Psoas muscle (tissue), 8 donors: ENCODE results near the gene GJA4. TPM values are rescaled to one million over a fixed set of nuclear protein-coding genes. Genes with fewer than 3 reads are reported as not detected.

Source experiments
- ATAC-seq, 4 donors: fragments of 200-7000 bp; cut with Tn5 transposase; one replicate each; pipeline ENCODE4 v1.9.1; 2020; ENCODE audit warnings: moderate library complexity in 3 of 4, mild to moderate bottlenecking in 2 of 4
- DNase-seq, 2 donors: peaks; one replicate each; pipeline ENCODE4 v3.0.0-alpha.2; 2020
- H3K27ac ChIP-seq: fragments of 200-600 bp; one replicate; pipeline ENCODE4 v1.8.0; 2022
- H3K27me3 ChIP-seq, 3 donors: fragments of 200-600 bp in 1 of 3; one replicate each; pipeline versions ENCODE4 v1.6.1 to v1.8.0; 2013 to 2022; ENCODE audit warnings: low read length in 2 of 3, mild to moderate bottlenecking in 2 of 3, moderate library complexity in 1 of 3; ENCODE audit not compliant: insufficient read depth in 3 of 3
- H3K36me3 ChIP-seq, 2 donors: fragments of 200-600 bp in 1 of 2; one replicate each; pipeline versions ENCODE4 v1.6.1 to v1.8.0; 2013 to 2022; ENCODE audit warnings: low read depth in 1 of 2, mild to moderate bottlenecking in 1 of 2, moderate library complexity in 1 of 2; ENCODE audit not compliant: insufficient read depth in 1 of 2
- H3K4me1 ChIP-seq: fragments of 200-600 bp; one replicate; pipeline ENCODE4 v1.8.0; 2022
- H3K4me3 ChIP-seq: fragments of 200-600 bp; one replicate; pipeline ENCODE4 v1.8.0; 2022; ENCODE audit warnings: mild to moderate bottlenecking
- H3K9me3 ChIP-seq: fragments of 200-600 bp; one replicate; pipeline ENCODE4 v1.8.0; 2022
- CTCF ChIP-seq: fragments of 200-600 bp; IDR thresholded peaks from one replicate; pipeline ENCODE4 v1.8.0; 2022; ENCODE audit warnings: antibody characterized with exemption
- WGBS, 3 donors: extraction: QIAGEN DNeasy Blood & Tissue Kit; methylation state at CpG; one replicate each; pipeline versions ENCODE4 v1.1.6 to v1.1.7; 2013; 5-methylcytosine and 5-hydroxymethylcytosine counted together
- intact Hi-C, 2 donors: fragments of 100-400 bp; cut with DNase I; formaldehyde crosslinking; loops; one replicate each; pipeline versions ENCODE4 v1.11.0 to v1.14.2; 2022
- polyA plus RNA-seq, 3 donors: library from polyadenylated mRNA; stranded (reverse); fragments of 200-250 nt; gene quantifications; one replicate each; pipeline ENCODE4 v1.2.3, GENCODE V29; 2013
- total RNA-seq, 4 donors: library from RNA; stranded (reverse); fragmentation: NEBNext Ultra II Directional in 2 of 4; extraction: Animal tissue kit (Norgen Biotek cat#: 25700) in 2 of 4; gene quantifications; one replicate each; pipeline versions ENCODE4 v1.2.1 to v1.2.4, GENCODE V29; 2021 to 2023
- donor health status: healthy with polysubstance abuse.
- donor health status: DM: no; HTN: no; CAD: no; lungs with moderate emphysema.
- donor health status: Bipolar disorder and iron deficiency.
- donor health status: healthy.
- donor health status: DM: yes; HTN: yes; CAD: no.
- donor health status: DM: no; HTN: no; CAD: no.
- donor health status: DM: no; HTN: no; CAD: no.
- donor health status: DM: yes; HTN: yes; CAD: no.

The GJA4 gene
- total and polyA plus RNA-seq, 7 donors = 9.1 to 19.7 (median 11.6) TPM

GRCh38 chr1:34753163-34753562 lies 39.6 kb upstream of the GJA4 start:
- no peak overlapping the region for H3K27ac ChIP-seq
- no peak for ATAC-seq
- WGBS, 3 donors = 70 to 75% (median 72%) methylated on average over 3 of the region's 3 CpGs
- H3K4me1 ChIP-seq = no peaks in the 10 kb centered on the region
- TF ChIP-seq CTCF = no peak
- no peaks in the 10 kb centered on the region for H3K27me3 ChIP-seq
- no peak overlapping the region for H3K4me3 ChIP-seq
- no peak for DNase-seq
- H3K36me3 ChIP-seq = no peaks in the 10 kb centered on the region
- no peaks in the 10 kb centered on the region for H3K9me3 ChIP-seq
- intact Hi-C loops = no loop called here

DNA sequence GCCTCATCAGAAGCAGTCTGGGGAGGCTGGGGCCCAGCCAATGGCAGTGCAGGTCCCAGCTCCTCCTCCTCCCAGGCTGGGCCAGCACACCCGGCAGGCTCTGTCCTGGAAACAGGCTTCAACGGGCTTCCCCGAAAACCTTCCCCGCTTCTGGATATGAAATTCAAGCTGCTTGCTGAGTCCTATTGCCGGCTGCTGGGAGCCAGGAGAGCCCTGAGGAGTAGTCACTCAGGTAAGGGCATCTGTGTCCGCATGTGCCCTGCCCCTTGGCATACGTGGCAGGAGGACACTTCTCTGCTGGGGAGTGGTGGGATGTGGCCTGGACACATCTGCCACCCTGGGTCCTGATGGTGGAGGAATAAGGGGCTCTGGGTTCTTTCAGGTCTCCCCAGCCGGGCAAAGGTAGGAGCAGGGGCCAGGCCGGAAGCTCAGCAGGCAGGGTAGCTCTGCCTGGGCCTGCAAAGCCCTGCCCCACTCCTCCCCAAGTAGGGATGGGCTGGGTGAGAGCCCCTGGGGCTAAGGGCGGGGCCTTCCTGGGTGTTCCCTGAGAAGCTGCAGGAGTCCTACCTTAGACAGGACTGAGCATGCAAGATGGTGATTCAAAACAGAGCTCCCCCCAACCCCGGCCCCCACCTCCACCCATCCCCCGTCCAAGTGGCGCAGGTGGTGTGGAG lies 37.7 kb upstream of the GJA4 start, which contains the start of gene GJB5:
Gene GJB5 (plus strand): TSS at position 84 of the 674 bp plus-strand sequence. CDS start 2,284 bp downstream, outside the sequence.
- Histone ChIP-seq H3K4me1 (no peaks in the 10 kb centered on the region), H3K27me3 (no peaks in the 10 kb centered on the region), H3K4me3 (no peak within 1 kb of the TSS), H3K36me3 (no peaks in the 10 kb centered on the region), H3K9me3 (no peaks in the 10 kb centered on the region), H3K27ac (no peak within 1 kb of the TSS)
- intact Hi-C loops = no loop called here
- DNase-seq = no peak
- ATAC-seq = no peak
- no peak for TF ChIP-seq CTCF
- WGBS, 3 donors = 51 to 63% (median 55%) methylated on average over 13 of the region's 13 CpGs

DNA sequence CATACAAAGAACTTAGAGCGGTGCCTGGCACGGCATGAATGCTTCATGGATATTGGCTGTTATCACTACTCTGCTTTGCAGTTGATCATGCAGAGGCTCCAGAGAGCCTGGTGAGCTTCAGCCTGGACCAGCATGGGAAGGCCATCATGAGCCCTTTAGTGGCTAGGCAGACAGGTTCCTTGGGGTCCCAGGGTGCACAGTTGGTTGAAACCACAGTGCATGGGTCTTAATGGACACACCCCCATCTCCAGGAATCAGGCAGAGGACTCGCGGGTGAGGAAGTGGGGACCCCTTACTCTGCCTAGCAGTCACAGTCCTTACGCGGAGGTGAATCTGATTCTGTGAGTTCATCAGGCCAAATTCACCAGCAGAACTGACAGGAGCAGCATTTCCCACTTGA lies 36.8 kb upstream of the GJA4 start:
- DNase-seq (no peak), ATAC-seq (no peak)
- Histone ChIP-seq H3K27me3 (no peaks in the 10 kb centered on the region), H3K4me1 (no peaks in the 10 kb centered on the region), H3K4me3 (no peak overlapping the region), H3K36me3 (no peaks in the 10 kb centered on the region), H3K27ac (no peak overlapping the region), H3K9me3 (no peaks in the 10 kb centered on the region)
- 90 to 92% (median 92%) methylated on average over 6 of the region's 6 CpGs for WGBS, 3 donors
- intact Hi-C loops = no loop called here
- no peak for TF ChIP-seq CTCF

DNA sequence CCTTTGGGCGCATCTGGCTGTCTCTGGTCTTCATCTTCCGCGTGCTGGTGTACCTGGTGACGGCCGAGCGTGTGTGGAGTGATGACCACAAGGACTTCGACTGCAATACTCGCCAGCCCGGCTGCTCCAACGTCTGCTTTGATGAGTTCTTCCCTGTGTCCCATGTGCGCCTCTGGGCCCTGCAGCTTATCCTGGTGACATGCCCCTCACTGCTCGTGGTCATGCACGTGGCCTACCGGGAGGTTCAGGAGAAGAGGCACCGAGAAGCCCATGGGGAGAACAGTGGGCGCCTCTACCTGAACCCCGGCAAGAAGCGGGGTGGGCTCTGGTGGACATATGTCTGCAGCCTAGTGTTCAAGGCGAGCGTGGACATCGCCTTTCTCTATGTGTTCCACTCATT lies 35.4 kb upstream of the GJA4 start:
- Histone ChIP-seq H3K4me3 (no peak overlapping the region), H3K4me1 (no peaks in the 10 kb centered on the region), H3K9me3 (no peaks in the 10 kb centered on the region), H3K27me3 (no peaks in the 10 kb centered on the region), H3K36me3 (no peaks in the 10 kb centered on the region), H3K27ac (no peak overlapping the region)
- WGBS, 3 donors = 89 to 92% (median 90%) methylated on average over 21 of the region's 21 CpGs
- ATAC-seq (no peak), DNase-seq (no peak)
- TF ChIP-seq CTCF = no peak
- intact Hi-C loops = no loop called here

GRCh38 chr1:34758751-34759150 lies 34.0 kb upstream of the GJA4 start:
- ATAC-seq (no peak), DNase-seq (no peak)
- no peaks in the 10 kb centered on the region for H3K4me1 ChIP-seq
- H3K9me3 ChIP-seq = no peaks in the 10 kb centered on the region
- no peaks in the 10 kb centered on the region for H3K27me3 ChIP-seq
- H3K4me3 ChIP-seq = no peak overlapping the region
- no peaks in the 10 kb centered on the region for H3K36me3 ChIP-seq
- WGBS, 3 donors = 48 to 53% (median 53%) methylated on average over 4 of the region's 4 CpGs
- intact Hi-C loops = no loop called here
- no peak overlapping the region for H3K27ac ChIP-seq
- TF ChIP-seq CTCF = no peak
